ENCODE measurements around the gene ERI3.

DNA sequence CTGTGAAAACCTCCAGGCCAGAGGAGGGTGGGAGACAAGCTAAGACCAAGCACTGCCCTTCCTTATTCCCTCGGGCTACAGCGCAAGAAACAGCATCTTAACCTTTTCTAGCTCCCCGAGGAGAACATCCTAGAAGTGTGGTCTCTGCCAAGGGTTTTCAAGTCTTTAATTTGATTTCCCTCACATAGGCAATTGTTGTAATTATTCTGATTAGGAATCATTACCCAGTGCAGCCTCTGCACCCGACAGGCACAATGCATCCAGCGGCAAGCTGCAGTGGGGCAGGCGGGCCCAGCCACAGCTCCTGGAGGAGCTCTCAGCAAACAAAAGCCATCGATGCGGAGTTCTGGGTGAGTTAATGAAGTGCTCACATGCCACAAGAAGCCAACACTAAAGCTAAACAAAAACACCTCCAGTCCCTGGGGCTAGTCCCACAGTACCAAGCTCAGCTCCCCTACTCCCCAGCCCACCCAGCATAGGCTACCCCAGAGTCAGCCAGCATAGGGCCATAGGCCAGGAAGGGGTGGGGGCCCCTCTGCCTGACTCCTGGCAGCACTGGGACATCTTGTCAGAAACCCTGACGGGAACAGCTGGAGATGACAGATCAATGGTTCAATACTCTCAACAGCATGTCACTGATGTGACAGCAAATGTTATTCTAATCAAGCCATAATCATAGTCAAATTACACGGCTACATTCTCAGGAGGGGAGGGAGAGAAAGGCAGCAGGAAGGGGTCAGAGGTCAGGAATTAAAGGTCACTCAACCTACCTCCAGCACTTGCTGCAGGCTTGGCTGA lies 42.5 kb downstream of the ERI3 start:
- TF ChIP-seq, protein P1, sequence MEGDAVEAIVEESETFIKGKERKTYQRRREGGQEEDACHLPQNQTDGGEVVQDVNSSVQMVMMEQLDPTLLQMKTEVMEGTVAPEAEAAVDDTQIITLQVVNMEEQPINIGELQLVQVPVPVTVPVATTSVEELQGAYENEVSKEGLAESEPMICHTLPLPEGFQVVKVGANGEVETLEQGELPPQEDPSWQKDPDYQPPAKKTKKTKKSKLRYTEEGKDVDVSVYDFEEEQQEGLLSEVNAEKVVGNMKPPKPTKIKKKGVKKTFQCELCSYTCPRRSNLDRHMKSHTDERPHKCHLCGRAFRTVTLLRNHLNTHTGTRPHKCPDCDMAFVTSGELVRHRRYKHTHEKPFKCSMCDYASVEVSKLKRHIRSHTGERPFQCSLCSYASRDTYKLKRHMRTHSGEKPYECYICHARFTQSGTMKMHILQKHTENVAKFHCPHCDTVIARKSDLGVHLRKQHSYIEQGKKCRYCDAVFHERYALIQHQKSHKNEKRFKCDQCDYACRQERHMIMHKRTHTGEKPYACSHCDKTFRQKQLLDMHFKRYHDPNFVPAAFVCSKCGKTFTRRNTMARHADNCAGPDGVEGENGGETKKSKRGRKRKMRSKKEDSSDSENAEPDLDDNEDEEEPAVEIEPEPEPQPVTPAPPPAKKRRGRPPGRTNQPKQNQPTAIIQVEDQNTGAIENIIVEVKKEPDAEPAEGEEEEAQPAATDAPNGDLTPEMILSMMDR (IDR thresholded peaks at IDR 0.05; ENCODE audit: insufficient read depth, low read length, poor library complexity, severe bottlenecking), result no peak
- no peak for TF ChIP-seq EZH2phosphoT487 (conservative IDR thresholded peaks at IDR 0.05; ENCODE audit: low read length)

Data from SU-DHL-6 (cell line).